Mucosa of descending colon (tissue), 3 donors: ENCODE data around the gene NAA40. TPM values are rescaled to one million over a fixed set of nuclear protein-coding genes. Genes with fewer than 3 reads are reported as not detected.
A peak's percentile ranks its signal among the peaks of the same experiment; 100 is the strongest.

Source experiments
- ATAC-seq: fragments of 200-7000 bp; cut with Tn5 transposase; one replicate; pipeline ENCODE4 v1.9.1; 2020; ENCODE audit warnings: mild to moderate bottlenecking, moderate library complexity
- DNase-seq, 3 donors: peaks; one replicate each; pipeline ENCODE4 v3.0.0-alpha.2; 2020
- H3K36me3 ChIP-seq: fragments of 200-600 bp; one replicate; pipeline ENCODE4 v1.8.0; 2021; ENCODE audit warnings: low read depth, mild to moderate bottlenecking
- H3K4me1 ChIP-seq: fragments of 200-600 bp; one replicate; pipeline ENCODE4 v1.8.0; 2021; ENCODE audit warnings: low read depth, mild to moderate bottlenecking
- H3K4me3 ChIP-seq: fragments of 200-600 bp; one replicate; pipeline ENCODE4 v1.8.0; 2021; ENCODE audit warnings: mild to moderate bottlenecking
- H3K9me3 ChIP-seq: fragments of 200-600 bp; one replicate; pipeline ENCODE4 v1.8.0; 2021; ENCODE audit warnings: mild to moderate bottlenecking
- CTCF ChIP-seq: fragments of 200-600 bp; IDR thresholded peaks from one replicate; pipeline ENCODE4 v1.8.0; 2022; ENCODE audit warnings: antibody characterized with exemption, mild to moderate bottlenecking
- intact Hi-C, 2 donors: fragments of 100-400 bp; cut with DNase I in 1 of 2; cut with micrococcal nuclease in 1 of 2; formaldehyde crosslinking; loops; one replicate each; pipeline versions ENCODE4 v1.11.0 to v1.11.1; 2022; cut with DNase I, micrococcal nuclease
- total RNA-seq, 3 donors: library from RNA; stranded (reverse); fragmentation: NEBNext Ultra II Directional in 2 of 3; extraction: Animal tissue kit (Norgen Biotek cat#: 25700) in 2 of 3; gene quantifications; one replicate each; pipeline versions ENCODE4 v1.2.1 to v1.2.4, GENCODE V29; 2021 to 2023
- donor health status: DM: no; HTN: no; CAD: no; lungs with moderate emphysema.
- donor health status: DM: no; HTN: no; CAD: no.
- donor health status: DM: no; HTN: yes; CAD: no.

The NAA40 gene
- total RNA-seq, 3 donors from 2014 or later, result 18.7 to 43.6 (median 23.4) TPM

- no peak overlapping the region for H3K4me3 ChIP-seq
- intact Hi-C loops, result no loop called here
- DNase-seq, result no peak
- no peaks in the 10 kb centered on the region for H3K4me1 ChIP-seq
- no peak for TF ChIP-seq CTCF
- no peak for ATAC-seq
- no peaks in the 10 kb centered on the region for H3K9me3 ChIP-seq
- no peaks in the 10 kb centered on the region for H3K36me3 ChIP-seq
Observed at GRCh38 chr11:63931045-63931444, 7.8 kb upstream of the NAA40 start.

GRCh38 chr11:63931876-63932275 is 6.9 kb upstream of the NAA40 start:
- Histone ChIP-seq H3K9me3 (no peaks in the 10 kb centered on the region), H3K36me3 (no peaks in the 10 kb centered on the region), H3K4me3 (no peak overlapping the region), H3K4me1 (no peaks in the 10 kb centered on the region)
- ATAC-seq (no peak), DNase-seq (no peak)
- intact Hi-C loops, result no loop called here
- TF ChIP-seq CTCF, result no peak

GRCh38 chr11:63933459-63933858 is 5.3 kb upstream of the NAA40 start:
- DNase-seq (no peak), ATAC-seq (no peak)
- no peak overlapping the region for H3K4me3 ChIP-seq
- TF ChIP-seq CTCF, result no peak
- H3K36me3 ChIP-seq, result no peaks in the 10 kb centered on the region
- intact Hi-C loops, result no loop called here
- no peaks in the 10 kb centered on the region for H3K4me1 ChIP-seq
- H3K9me3 ChIP-seq, result no peaks in the 10 kb centered on the region

GRCh38 chr11:63937713-63938478 is 906 bp upstream of the NAA40 start:
- intact Hi-C loops, result no loop called here
- Histone ChIP-seq H3K36me3 (no peaks in the 10 kb centered on the region), H3K4me1 (no peaks in the 10 kb centered on the region), H3K4me3 (peak overlapping the region; percentile 36), H3K9me3 (no peaks in the 10 kb centered on the region)
- DNase-seq (peak; percentile 38 to 68 (median 59)), ATAC-seq (peak; percentile 6)
- TF ChIP-seq CTCF, result no peak

GRCh38 chr11:63939397-63939891 is 642 bp downstream of the NAA40 start:
- Histone ChIP-seq H3K9me3 (no peaks in the 10 kb centered on the region), H3K4me1 (peaks cover 2% of the 10 kb centered on the region), H3K4me3 (peak overlapping the region; percentile 36), H3K36me3 (no peaks in the 10 kb centered on the region)
- DNase-seq (peak in 1 of 3 donors; percentile 41), ATAC-seq (no peak)
- TF ChIP-seq CTCF, result no peak
- intact Hi-C loops, result no loop called here
